Measurements from ENCODE around the gene ATP1A3.
"Not testable (repeated sequence)": the region's sequence is repeated elsewhere in the genome, so short reads cannot be mapped to it uniquely, and the experiment has no call there.

DNA sequence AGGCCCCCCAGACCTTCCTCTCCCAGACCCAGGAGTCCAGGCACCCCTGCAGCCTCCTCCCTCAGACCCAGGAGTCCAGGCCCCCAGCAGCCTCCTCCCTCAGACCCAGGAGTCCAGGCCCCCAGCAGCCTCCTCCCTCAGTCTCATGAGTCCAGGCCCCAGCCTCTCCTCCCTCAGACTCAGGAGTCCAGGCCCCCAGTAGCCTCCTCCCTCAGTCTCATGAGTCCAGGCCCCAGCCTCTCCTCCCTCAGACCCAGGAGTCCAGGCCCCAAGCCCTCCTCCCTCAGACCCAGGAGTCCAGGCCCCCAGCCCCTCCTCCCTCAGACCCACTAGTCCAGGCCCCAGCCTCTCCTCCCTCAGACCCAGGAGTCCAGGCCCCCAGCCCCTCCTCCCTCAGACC, 54.8 kb downstream of the ATP1A3 start:
- TF ChIP-seq, protein P1, sequence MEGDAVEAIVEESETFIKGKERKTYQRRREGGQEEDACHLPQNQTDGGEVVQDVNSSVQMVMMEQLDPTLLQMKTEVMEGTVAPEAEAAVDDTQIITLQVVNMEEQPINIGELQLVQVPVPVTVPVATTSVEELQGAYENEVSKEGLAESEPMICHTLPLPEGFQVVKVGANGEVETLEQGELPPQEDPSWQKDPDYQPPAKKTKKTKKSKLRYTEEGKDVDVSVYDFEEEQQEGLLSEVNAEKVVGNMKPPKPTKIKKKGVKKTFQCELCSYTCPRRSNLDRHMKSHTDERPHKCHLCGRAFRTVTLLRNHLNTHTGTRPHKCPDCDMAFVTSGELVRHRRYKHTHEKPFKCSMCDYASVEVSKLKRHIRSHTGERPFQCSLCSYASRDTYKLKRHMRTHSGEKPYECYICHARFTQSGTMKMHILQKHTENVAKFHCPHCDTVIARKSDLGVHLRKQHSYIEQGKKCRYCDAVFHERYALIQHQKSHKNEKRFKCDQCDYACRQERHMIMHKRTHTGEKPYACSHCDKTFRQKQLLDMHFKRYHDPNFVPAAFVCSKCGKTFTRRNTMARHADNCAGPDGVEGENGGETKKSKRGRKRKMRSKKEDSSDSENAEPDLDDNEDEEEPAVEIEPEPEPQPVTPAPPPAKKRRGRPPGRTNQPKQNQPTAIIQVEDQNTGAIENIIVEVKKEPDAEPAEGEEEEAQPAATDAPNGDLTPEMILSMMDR (IDR thresholded peaks at IDR 0.05), result not testable (repeated sequence)
- TF ChIP-seq POLR2A (IDR thresholded peaks at IDR 0.05), result not testable (repeated sequence)
